PC-3 (cell line): ENCODE results near the gene CHL1. TPM values are rescaled to one million over a fixed set of nuclear protein-coding genes. Genes with fewer than 3 reads are reported as not detected.
A peak's percentile ranks its signal among the peaks of the same experiment; 100 is the strongest.

ENCODE experiments used
- ATAC-seq: fragments of 200-7000 bp; cut with Tn5 transposase; 2 replicates; pipeline ENCODE4 v1.9.1; 2020; ENCODE audit warnings: mild to moderate bottlenecking, moderate library complexity
- BruUV-seq: library from RNA; stranded (reverse); fragments of 400-500 nt; replicated peaks from 2 replicates; lab custom pipeline; 2021; lab: Mats Ljungman, UMichigan
- CTCF ChIA-PET: fragments of 300-600 bp; sonication (Branson Sonifier 250); formaldehyde crosslinking; loops from one replicate; lab custom pipeline; 2022; ENCODE audit warnings: antibody characterized with exemption; lab: Charles Lee
- POLR2A ChIA-PET: fragments of 300-600 bp; sonication (Branson Sonifier 250); formaldehyde crosslinking; loops from one replicate; lab custom pipeline; 2022; ENCODE audit warnings: antibody characterized with exemption; ENCODE audit not compliant: unreplicated experiment; lab: Charles Lee
- DNase-seq: peaks from one replicate; pipeline ENCODE4 v3.0.0-alpha.2; 2015
- H2AFZ ChIP-seq: fragments of 300-600 bp; sonication (generic); 2 replicates; pipeline ENCODE4 v1.6.0; 2016; ENCODE audit warnings: antibody characterized with exemption, low read length
- H3F3A ChIP-seq: fragments of 300-600 bp; sonication (generic); one replicate; pipeline ENCODE4 v1.6.0; 2017; ENCODE audit warnings: antibody characterized with exemption, low read length, control low read depth, mild to moderate bottlenecking; ENCODE audit not compliant: unreplicated experiment
- H3K27ac ChIP-seq: fragments of 300-600 bp; sonication (generic); 2 replicates; pipeline ENCODE4 v1.5.1; 2016; ENCODE audit warnings: mild to moderate bottlenecking, low read length
- H3K27me3 ChIP-seq: fragments of 300-600 bp; sonication (generic); 2 replicates; pipeline ENCODE4 v1.6.1; 2016; ENCODE audit warnings: low read length, mixed read lengths
- H3K36me3 ChIP-seq: fragments of 300-600 bp; sonication (generic); 2 replicates; pipeline ENCODE4 v1.6.1; 2016; ENCODE audit warnings: low read depth, mixed run types, low read length, mixed read lengths
- H3K4me1 ChIP-seq: fragments of 300-600 bp; sonication (generic); 2 replicates; pipeline ENCODE4 v1.5.1; 2016; ENCODE audit warnings: low read length; ENCODE audit not compliant: insufficient read depth
- H3K4me2 ChIP-seq: fragments of 300-600 bp; sonication (generic); 2 replicates; pipeline ENCODE4 v1.6.0; 2016; ENCODE audit warnings: low read length
- H3K4me3 ChIP-seq: fragments of 300-600 bp; sonication (generic); 2 replicates; pipeline ENCODE4 v1.5.1; 2016; ENCODE audit warnings: mild to moderate bottlenecking, low read length, mixed read lengths
- H3K79me2 ChIP-seq: fragments of 300-600 bp; sonication (generic); 2 replicates; pipeline ENCODE4 v1.6.1; 2017; ENCODE audit warnings: low read length, mixed read lengths
- H3K9ac ChIP-seq: fragments of 300-600 bp; sonication (generic); 2 replicates; pipeline ENCODE4 v1.6.0; 2016; ENCODE audit warnings: mild to moderate bottlenecking, low read length
- H3K9me2 ChIP-seq: fragments of 300-600 bp; sonication (generic); replicated peaks from 2 replicates; pipeline ENCODE4 v1.6.1; 2016; ENCODE audit warnings: mixed run types, low read length, mixed read lengths
- H3K9me3 ChIP-seq: fragments of 300-600 bp; sonication (generic); 2 replicates; pipeline ENCODE4 v1.6.1; 2016; ENCODE audit warnings: low read length, mixed read lengths
- H4K20me1 ChIP-seq: fragments of 300-600 bp; sonication (generic); 2 replicates; pipeline ENCODE4 v1.6.1; 2016; ENCODE audit warnings: low read length, mixed read lengths
- CTCF ChIP-seq: fragments of 300-600 bp; sonication (generic); conservative IDR thresholded peaks from 2 replicates; pipeline ENCODE4 v1.5.1; 2017; ENCODE audit warnings: antibody characterized with exemption, low read depth, mild to moderate bottlenecking, low read length
- EZH2 ChIP-seq: fragments of 300-600 bp; sonication (generic); IDR thresholded peaks from one replicate; pipeline ENCODE4 v1.6.1; 2017; ENCODE audit warnings: antibody characterized with exemption, mild to moderate bottlenecking, low read length; ENCODE audit not compliant: unreplicated experiment
- EZH2phosphoT487 ChIP-seq: fragments of 300-600 bp; sonication (generic); IDR thresholded peaks from 2 replicates; pipeline ENCODE4 v1.6.1; 2018; ENCODE audit warnings: mild to moderate bottlenecking, antibody characterized with exemption, low read length, borderline replicate concordance
- intact Hi-C: fragments of 100-400 bp; cut with micrococcal nuclease; formaldehyde crosslinking; loops from 2 replicates; pipeline ENCODE4 v1.9.0; 2023
- total RNA-seq: library from RNA; depleted of rRNA; stranded (reverse); fragments of >200 nt; gene quantifications from 2 replicates; pipeline ENCODE4 v1.2.3, GENCODE V29; 2014

CHL1 gene
- total RNA-seq, 1 experiment from 2014 or later = not detected

- CTCF ChIA-PET = no interaction called here
- no peak for ATAC-seq
Observed at GRCh38 chr3:264394-265156, 68.0 kb downstream of the CHL1 start.

GRCh38 chr3:267101-267500, 70.5 kb downstream of the CHL1 start:
- Histone ChIP-seq H3K36me3 (no peaks in the 10 kb centered on the region), H3K9ac (no peak overlapping the region), H4K20me1 (no peaks in the 10 kb centered on the region), H3K4me3 (no peak overlapping the region), H3F3A (no peaks in the 10 kb centered on the region), H2AFZ (no peak overlapping the region), H3K27ac (no peak overlapping the region), H3K9me2 (no peaks in the 10 kb centered on the region), H3K79me2 (no peaks in the 10 kb centered on the region), H3K4me1 (peaks cover 12% of the 10 kb centered on the region), H3K9me3 (peaks cover 3% of the 10 kb centered on the region), H3K4me2 (no peak overlapping the region), H3K27me3 (no peaks in the 10 kb centered on the region; the same call in 1 of the 2 replicates)
- ATAC-seq (no peak), DNase-seq (no peak)
- TF ChIP-seq EZH2 (no peak), EZH2phosphoT487 (no peak), CTCF (no peak)
- ChIA-PET POLR2A (interaction anchor here (0.6 kb wide), 1 partner anchor 40 kb away, joined by 3 read pairs; no protein-coding TSS in a partner anchor), CTCF (no interaction called here)
- BruUV-seq = no TSS peak
- intact Hi-C loops = no loop called here

More at GRCh38 chr3:264394-265156, 68.0 kb downstream of the CHL1 start:
- H3K9ac ChIP-seq = no peak overlapping the region
- POLR2A ChIA-PET = no interaction called here
- no peaks in the 10 kb centered on the region; the same call in 1 of the 2 replicates for H3K27me3 ChIP-seq
- peak; percentile 91 for DNase-seq
- H3K4me3 ChIP-seq = no peak overlapping the region
- peak overlapping the region; percentile 65 for H3K27ac ChIP-seq
- H3F3A ChIP-seq = no peaks in the 10 kb centered on the region
- BruUV-seq = no TSS peak
- intact Hi-C loops = no loop called here
- H4K20me1 ChIP-seq = no peaks in the 10 kb centered on the region
- H3K4me1 ChIP-seq = peaks cover 12% of the 10 kb centered on the region
- no peaks in the 10 kb centered on the region for H3K36me3 ChIP-seq
- no peak overlapping the region for H2AFZ ChIP-seq
- H3K9me2 ChIP-seq = no peaks in the 10 kb centered on the region
- H3K9me3 ChIP-seq = peaks cover 8% of the 10 kb centered on the region; the same call in 1 of the 2 replicates
- no peaks in the 10 kb centered on the region for H3K79me2 ChIP-seq
- TF ChIP-seq EZH2 (no peak), EZH2phosphoT487 (no peak), CTCF (no peak)
- H3K4me2 ChIP-seq = 0 out of 2 replicates have a peak overlapping the region, but pooled peaks have one; percentile 31

GRCh38 chr3:270688-271087, 74.1 kb downstream of the CHL1 start:
- ATAC-seq = no peak
- no peak for DNase-seq
- ChIA-PET CTCF (no interaction called here), POLR2A (no interaction called here)
- Histone ChIP-seq H3K9ac (no peak overlapping the region), H3K4me3 (no peak overlapping the region), H3K36me3 (no peaks in the 10 kb centered on the region), H3K4me2 (no peak overlapping the region), H3K4me1 (no peaks in the 10 kb centered on the region), H3F3A (no peaks in the 10 kb centered on the region), H3K27ac (no peak overlapping the region), H3K9me3 (peaks cover 25% of the 10 kb centered on the region), H3K9me2 (no peaks in the 10 kb centered on the region), H4K20me1 (no peaks in the 10 kb centered on the region), H3K79me2 (no peaks in the 10 kb centered on the region), H2AFZ (no peak overlapping the region), H3K27me3 (peaks cover 3% of the 10 kb centered on the region; the same call in 1 of the 2 replicates)
- intact Hi-C loops = no loop called here
- BruUV-seq = no TSS peak
- no peak for TF ChIP-seq EZH2
- TF ChIP-seq EZH2phosphoT487 = no peak
- no peak for TF ChIP-seq CTCF
